Memory B cell (primary cell): ENCODE measurements around the gene ZG16B.

ENCODE experiments used
- ATAC-seq: fragments of 150-1000 bp; cut with Tn5 transposase; 2 replicates; pipeline ENCODE4 v1.10.0; 2021; ENCODE audit warnings: low read depth, mild to moderate bottlenecking, moderate library complexity
- DNase-seq, 2 donors: peaks; one replicate each; pipeline ENCODE4 v3.0.0; 2022; ENCODE audit warnings: low spot score in 2 of 2
- H3K27ac Mint-ChIP-seq: one replicate; pipeline ENCODE4 v1.8.0; 2022; ENCODE audit warnings: mild to moderate bottlenecking, moderate library complexity, mixed read lengths
- H3K27me3 Mint-ChIP-seq: one replicate; pipeline ENCODE4 v1.8.0; 2022; ENCODE audit warnings: mixed read lengths
- H3K36me3 Mint-ChIP-seq: one replicate; pipeline ENCODE4 v1.8.0; 2022; ENCODE audit warnings: mild to moderate bottlenecking, mixed read lengths
- H3K4me1 Mint-ChIP-seq: one replicate; pipeline ENCODE4 v1.8.0; 2022; ENCODE audit warnings: mixed read lengths
- H3K4me3 Mint-ChIP-seq: one replicate; pipeline ENCODE4 v1.8.0; 2022; ENCODE audit warnings: mild to moderate bottlenecking, moderate library complexity, mixed read lengths
- H3K9me3 Mint-ChIP-seq: one replicate; pipeline ENCODE4 v1.8.0; 2022; ENCODE audit warnings: mixed read lengths

ZG16B gene

GRCh38 chr16:2871926-2872325, 41.8 kb downstream of the ZG16B start:
- H3K9me3 Mint-ChIP-seq = no peaks in the 10 kb centered on the region
- no peak overlapping the region for H3K4me3 Mint-ChIP-seq
- DNase-seq = no peak
- peaks cover 6% of the 10 kb centered on the region for H3K27me3 Mint-ChIP-seq
- H3K27ac Mint-ChIP-seq = no peak overlapping the region
- H3K4me1 Mint-ChIP-seq = peaks cover 5% of the 10 kb centered on the region
- no peak for ATAC-seq
- no peaks in the 10 kb centered on the region for H3K36me3 Mint-ChIP-seq

GRCh38 chr16:2874032-2874911, 44.2 kb downstream of the ZG16B start:
- DNase-seq = no peak
- H3K4me3 Mint-ChIP-seq = no peak overlapping the region
- H3K9me3 Mint-ChIP-seq = no peaks in the 10 kb centered on the region
- H3K27me3 Mint-ChIP-seq = peaks cover 6% of the 10 kb centered on the region
- H3K27ac Mint-ChIP-seq = no peak overlapping the region
- ATAC-seq = no peak
- no peaks in the 10 kb centered on the region for H3K36me3 Mint-ChIP-seq
- H3K4me1 Mint-ChIP-seq = no peaks in the 10 kb centered on the region

GRCh38 chr16:2874912-2875362, 44.8 kb downstream of the ZG16B start:
- no peaks in the 10 kb centered on the region for H3K36me3 Mint-ChIP-seq
- ATAC-seq = peak; percentile 99
- no peak overlapping the region for H3K4me3 Mint-ChIP-seq
- peak; percentile 50 to 54 for DNase-seq
- no peaks in the 10 kb centered on the region for H3K4me1 Mint-ChIP-seq
- peaks cover 3% of the 10 kb centered on the region for H3K9me3 Mint-ChIP-seq
- H3K27me3 Mint-ChIP-seq = peaks cover 4% of the 10 kb centered on the region
- no peak overlapping the region for H3K27ac Mint-ChIP-seq

- no peak for ATAC-seq
- Mint-ChIP-seq H3K9me3 (peaks cover 4% of the 10 kb centered on the region), H3K4me3 (no peak overlapping the region), H3K36me3 (no peaks in the 10 kb centered on the region), H3K27ac (no peak overlapping the region), H3K4me1 (peaks cover 8% of the 10 kb centered on the region), H3K27me3 (no peaks in the 10 kb centered on the region)
- no peak for DNase-seq
These were observed 49.9 kb downstream of the ZG16B start for GRCh38 chr16:2879854-2880508.
